ENCODE measurements around the gene STAT5A. TPM values are rescaled to one million over a fixed set of nuclear protein-coding genes. Genes with fewer than 3 reads are reported as not detected.

Gene STAT5A
- total RNA-seq, 1 experiment from 2014 or later = 3.4 TPM

GRCh38 chr17:42348104-42348503, 59.8 kb downstream of the STAT5A start:
- TF ChIP-seq, protein P1, sequence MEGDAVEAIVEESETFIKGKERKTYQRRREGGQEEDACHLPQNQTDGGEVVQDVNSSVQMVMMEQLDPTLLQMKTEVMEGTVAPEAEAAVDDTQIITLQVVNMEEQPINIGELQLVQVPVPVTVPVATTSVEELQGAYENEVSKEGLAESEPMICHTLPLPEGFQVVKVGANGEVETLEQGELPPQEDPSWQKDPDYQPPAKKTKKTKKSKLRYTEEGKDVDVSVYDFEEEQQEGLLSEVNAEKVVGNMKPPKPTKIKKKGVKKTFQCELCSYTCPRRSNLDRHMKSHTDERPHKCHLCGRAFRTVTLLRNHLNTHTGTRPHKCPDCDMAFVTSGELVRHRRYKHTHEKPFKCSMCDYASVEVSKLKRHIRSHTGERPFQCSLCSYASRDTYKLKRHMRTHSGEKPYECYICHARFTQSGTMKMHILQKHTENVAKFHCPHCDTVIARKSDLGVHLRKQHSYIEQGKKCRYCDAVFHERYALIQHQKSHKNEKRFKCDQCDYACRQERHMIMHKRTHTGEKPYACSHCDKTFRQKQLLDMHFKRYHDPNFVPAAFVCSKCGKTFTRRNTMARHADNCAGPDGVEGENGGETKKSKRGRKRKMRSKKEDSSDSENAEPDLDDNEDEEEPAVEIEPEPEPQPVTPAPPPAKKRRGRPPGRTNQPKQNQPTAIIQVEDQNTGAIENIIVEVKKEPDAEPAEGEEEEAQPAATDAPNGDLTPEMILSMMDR (conservative IDR thresholded peaks at IDR 0.05) = no peak
- no peak for TF ChIP-seq EZH2 (IDR thresholded peaks at IDR 0.05; ENCODE audit: low read depth)
- no peak overlapping the region for H3K4me2 ChIP-seq
- H3K27me3 ChIP-seq (ENCODE audit: insufficient read depth, low read depth) = no peaks in the 10 kb centered on the region
- ChIA-PET POLR2A (ENCODE audit: unreplicated experiment) (no interaction called here), CTCF (no interaction called here)
- no peak for DNase-seq
- no peaks in the 10 kb centered on the region for H3K9me2 ChIP-seq (ENCODE audit: insufficient read depth)
- peaks cover 12% of the 10 kb centered on the region; the same call in 1 of the 2 replicates for H3K36me3 ChIP-seq (ENCODE audit: low read depth)
- peaks cover 19% of the 10 kb centered on the region for H3F3A ChIP-seq (ENCODE audit: insufficient read depth, low read depth)
- H3K9me3 ChIP-seq (ENCODE audit: insufficient read depth, low read depth) = no peaks in the 10 kb centered on the region
- H3K27ac ChIP-seq = peak overlapping the region; percentile 47; the same call in 1 of the 2 replicates
- H3K4me3 ChIP-seq = no peak overlapping the region
- no peaks in the 10 kb centered on the region; the same call in 1 of the 2 replicates for H4K20me1 ChIP-seq (ENCODE audit: insufficient read depth)
- H3K4me1 ChIP-seq (replicated peaks; ENCODE audit: insufficient read depth) = peaks cover 14% of the 10 kb centered on the region
- BruUV-seq (replicated peaks) = no TSS peak
- H2AFZ ChIP-seq = no peak overlapping the region
- H3K79me2 ChIP-seq (ENCODE audit: low read depth) = peaks cover 5% of the 10 kb centered on the region; the same call in 1 of the 2 replicates
- intact Hi-C loops (cut with micrococcal nuclease; ENCODE audit: unreplicated experiment) = loop anchor here (5.0 kb wide), 1 partner anchor 39 kb away; the partner anchor contains the start of gene STAT3

GRCh38 chr17:42354956-42355843, 66.9 kb downstream of the STAT5A start:
- H2AFZ ChIP-seq = no peak overlapping the region
- no peaks in the 10 kb centered on the region for H3K4me1 ChIP-seq (replicated peaks; ENCODE audit: insufficient read depth)
- no peak for DNase-seq
- H3K4me3 ChIP-seq = no peak overlapping the region
- ChIA-PET CTCF (no interaction called here), POLR2A (ENCODE audit: unreplicated experiment) (interaction anchor here (0.6 kb wide), 1 partner anchor 186 kb away, joined by 4 read pairs; no protein-coding TSS in a partner anchor)
- H3K4me2 ChIP-seq = no peak overlapping the region
- H3K9me3 ChIP-seq (ENCODE audit: insufficient read depth, low read depth) = no peaks in the 10 kb centered on the region
- H3K9me2 ChIP-seq (ENCODE audit: insufficient read depth) = no peaks in the 10 kb centered on the region
- TF ChIP-seq, protein P1 (conservative IDR thresholded peaks at IDR 0.05) = no peak
- TF ChIP-seq EZH2 (IDR thresholded peaks at IDR 0.05; ENCODE audit: low read depth) = no peak
- no TSS peak for BruUV-seq (replicated peaks)
- H3F3A ChIP-seq (ENCODE audit: insufficient read depth, low read depth) = no peaks in the 10 kb centered on the region; the same call in 1 of the 2 replicates
- intact Hi-C loops (cut with micrococcal nuclease; ENCODE audit: unreplicated experiment) = no loop called here
- no peaks in the 10 kb centered on the region for H3K27me3 ChIP-seq (ENCODE audit: insufficient read depth, low read depth)
- H3K36me3 ChIP-seq (ENCODE audit: low read depth) = no peaks in the 10 kb centered on the region
- peaks cover 10% of the 10 kb centered on the region; the same call in 1 of the 2 replicates for H3K79me2 ChIP-seq (ENCODE audit: low read depth)
- H4K20me1 ChIP-seq (ENCODE audit: insufficient read depth) = peaks cover 11% of the 10 kb centered on the region
- no peak overlapping the region for H3K27ac ChIP-seq

- CTCF ChIA-PET = no interaction called here
- Histone ChIP-seq H3K79me2 (ENCODE audit: low read depth) (peaks cover 33% of the 10 kb centered on the region), H3K4me2 (no peak overlapping the region), H3F3A (ENCODE audit: insufficient read depth, low read depth) (peaks cover 7% of the 10 kb centered on the region; the same call in 1 of the 2 replicates), H3K4me1 (replicated peaks; ENCODE audit: insufficient read depth) (no peaks in the 10 kb centered on the region), H3K27ac (no peak overlapping the region), H3K9me2 (ENCODE audit: insufficient read depth) (no peaks in the 10 kb centered on the region), H3K9me3 (ENCODE audit: insufficient read depth, low read depth) (no peaks in the 10 kb centered on the region), H2AFZ (no peak overlapping the region), H4K20me1 (ENCODE audit: insufficient read depth) (peaks cover 11% of the 10 kb centered on the region), H3K27me3 (ENCODE audit: insufficient read depth, low read depth) (no peaks in the 10 kb centered on the region), H3K4me3 (no peak overlapping the region), H3K36me3 (ENCODE audit: low read depth) (no peaks in the 10 kb centered on the region)
- intact Hi-C loops (cut with micrococcal nuclease; ENCODE audit: unreplicated experiment) = no loop called here
- no TSS peak for BruUV-seq (replicated peaks)
- no peak for DNase-seq
- TF ChIP-seq, protein P1 (conservative IDR thresholded peaks at IDR 0.05) = no peak
- TF ChIP-seq EZH2 (IDR thresholded peaks at IDR 0.05; ENCODE audit: low read depth) = no peak
- POLR2A ChIA-PET (ENCODE audit: unreplicated experiment) = no interaction called here
Observed at GRCh38 chr17:42358434-42358833, 70.1 kb downstream of the STAT5A start.

Data from PC-9 (cell line).